GM18511 (cell line): ENCODE measurements around the gene ABCA8.
"Not testable (repeated sequence)": the region's sequence is repeated elsewhere in the genome, so short reads cannot be mapped to it uniquely, and the experiment has no call there.

Source experiments
- ATAC-seq: cut with Tn5 transposase; IDR thresholded peaks from one replicate; pipeline ENCODE4 v1.9.1; 2021; ENCODE audit warnings: mild to moderate bottlenecking, moderate library complexity; ENCODE audit not compliant: unreplicated experiment

ABCA8 gene

DNA sequence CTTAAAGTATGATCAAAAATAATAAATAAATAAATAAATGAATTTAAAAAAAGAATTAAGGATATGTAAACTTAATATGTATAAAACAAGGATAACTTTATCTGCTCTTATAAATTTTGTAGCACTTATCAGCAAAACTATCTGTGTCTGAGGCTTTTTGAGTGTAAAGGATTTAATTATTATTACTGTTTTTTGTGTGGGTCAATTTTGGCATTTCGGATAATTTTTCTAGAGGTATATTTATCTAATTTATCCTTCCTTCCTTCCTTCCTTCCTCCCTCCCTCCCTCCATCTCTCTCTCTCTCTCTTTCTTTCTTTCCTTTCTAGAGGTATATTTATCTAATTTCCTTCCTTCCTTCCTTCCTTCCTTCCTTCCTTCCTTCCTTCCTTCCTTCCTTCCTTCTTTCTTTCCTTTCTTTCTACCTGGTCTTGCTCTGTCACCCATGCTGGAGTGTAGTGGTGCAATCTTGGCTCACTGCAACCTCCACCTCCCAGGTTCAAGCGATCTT is 120.8 kb downstream of the ABCA8 start:
- no peak for ATAC-seq

DNA sequence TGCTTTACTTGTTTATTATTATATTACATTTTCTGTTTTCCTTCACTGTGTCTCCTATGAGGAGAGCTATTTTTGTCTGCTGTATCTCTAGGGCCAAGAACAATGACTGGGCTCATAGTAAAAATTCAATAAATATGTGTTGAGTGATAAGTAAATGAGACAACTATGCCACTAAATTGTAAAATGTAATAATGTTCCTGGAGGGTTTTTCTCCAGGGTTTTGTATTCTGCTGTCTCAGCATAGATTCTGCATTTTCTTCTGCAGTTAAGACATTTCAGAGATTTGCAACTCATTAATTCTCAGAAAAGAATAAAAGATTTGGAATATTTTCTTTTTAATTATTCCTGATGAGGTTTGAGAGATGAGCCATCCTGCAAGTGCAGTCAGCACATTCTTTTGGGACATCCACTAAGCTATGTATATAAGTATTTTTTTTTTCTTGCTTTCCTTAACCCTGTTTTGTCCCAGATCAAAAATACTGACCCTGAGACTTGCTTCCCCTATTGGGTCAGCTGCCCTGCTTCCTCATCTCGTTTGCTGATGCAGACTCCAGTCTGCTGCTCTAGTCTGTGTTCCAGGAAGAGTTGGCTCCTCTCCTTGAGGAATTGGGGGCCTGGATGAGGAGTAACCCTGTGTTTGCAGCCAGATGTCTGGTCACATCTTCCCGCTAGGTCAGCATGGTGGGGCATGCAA is 122.9 kb downstream of the ABCA8 start:
- no peak for ATAC-seq

DNA sequence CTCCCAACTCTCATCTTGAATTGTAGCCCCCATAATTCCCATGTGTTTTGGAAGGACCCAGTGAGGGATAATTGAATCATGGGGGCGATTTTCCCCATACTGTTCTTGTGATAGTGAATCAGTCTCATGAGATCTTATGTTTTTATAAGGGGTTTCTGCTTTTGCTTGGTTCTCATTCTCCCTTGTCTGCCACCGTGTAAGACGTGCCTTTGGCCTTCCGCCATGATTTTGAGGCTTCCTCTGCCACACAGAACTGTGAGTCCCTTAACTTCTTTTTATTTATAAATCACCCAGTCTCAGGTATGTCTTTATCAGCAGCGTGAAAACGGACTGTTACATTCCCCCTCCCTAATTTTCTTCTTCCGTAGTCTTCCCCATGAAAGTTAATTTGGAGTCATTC is 124.0 kb downstream of the ABCA8 start:
- no peak for ATAC-seq

DNA sequence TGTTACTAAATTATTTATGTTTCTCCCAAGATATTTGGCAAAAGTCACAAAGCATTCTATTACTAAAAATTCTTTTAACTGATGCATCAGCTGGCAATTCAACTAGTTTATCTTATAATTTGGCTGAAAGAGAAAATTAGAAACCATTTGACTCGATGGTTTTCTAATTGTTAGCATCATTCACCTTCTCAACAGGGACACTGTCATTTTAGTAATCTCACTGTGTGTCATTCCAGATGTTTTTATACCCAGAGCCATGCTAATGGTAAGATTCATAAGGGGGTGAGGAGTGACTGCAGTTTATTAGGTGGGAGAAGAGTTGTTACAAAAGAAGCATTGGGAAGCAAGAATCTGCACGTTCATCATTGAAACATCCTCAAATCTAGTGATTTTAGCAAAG is 124.9 kb downstream of the ABCA8 start:
- ATAC-seq, result no peak

DNA sequence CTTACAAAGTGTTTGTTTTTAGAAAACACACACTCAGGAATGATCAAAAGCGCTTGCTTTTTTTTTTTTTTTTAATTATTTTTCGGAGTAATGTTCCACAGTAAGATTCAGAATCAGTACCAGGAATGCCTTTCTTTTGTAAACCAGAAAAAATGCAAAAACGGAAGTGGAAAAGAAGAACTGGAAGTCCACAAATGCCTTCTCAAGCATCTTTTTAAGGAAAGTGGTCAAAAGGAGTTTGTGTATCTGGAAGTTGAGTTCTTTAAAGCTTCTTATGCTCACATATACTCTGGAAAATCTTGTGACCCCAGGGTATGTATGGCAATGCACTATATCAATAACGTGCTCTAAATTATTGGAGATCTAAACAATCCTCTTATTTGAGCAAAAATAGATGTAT is 126.0 kb downstream of the ABCA8 start:
- ATAC-seq, result no peak

DNA sequence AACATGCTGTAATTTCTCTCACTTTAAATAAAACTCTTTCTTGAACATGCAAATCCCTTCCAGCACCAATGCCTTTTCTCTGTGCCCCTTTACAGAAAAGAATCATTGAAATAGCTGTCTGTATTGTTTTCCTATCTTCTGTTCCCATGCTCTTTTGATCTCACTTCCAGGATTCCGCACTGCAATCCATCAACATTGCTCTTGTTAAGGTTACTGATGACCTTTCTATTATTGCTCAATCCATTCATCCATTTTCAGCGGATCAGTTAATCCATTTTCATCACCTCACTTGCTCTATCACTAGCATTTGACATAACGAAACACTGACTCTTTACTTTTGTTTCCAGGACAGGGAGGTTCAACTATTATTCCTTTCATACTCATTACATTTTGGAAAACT is 130.5 kb downstream of the ABCA8 start:
- no peak for ATAC-seq

DNA sequence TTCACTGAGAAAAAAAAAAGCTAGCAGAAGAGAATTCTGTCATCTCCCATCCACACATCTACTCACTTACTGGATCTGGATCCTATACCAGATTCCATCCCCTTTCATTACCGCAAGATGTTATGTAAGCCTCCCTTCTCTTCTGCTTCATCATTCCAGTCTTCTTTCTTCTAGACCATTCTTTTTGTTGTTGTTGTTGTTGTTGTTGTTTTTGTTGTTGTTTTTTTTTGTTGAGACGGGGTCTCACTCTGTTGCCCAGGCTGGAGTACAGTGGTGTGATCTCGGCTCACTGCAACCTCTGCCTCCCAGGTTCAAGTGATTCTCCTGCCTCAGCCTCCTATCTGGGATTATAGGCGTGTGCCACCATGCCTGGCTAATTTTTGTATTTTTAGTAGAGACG is 131.0 kb downstream of the ABCA8 start:
- not testable (repeated sequence) for ATAC-seq

DNA sequence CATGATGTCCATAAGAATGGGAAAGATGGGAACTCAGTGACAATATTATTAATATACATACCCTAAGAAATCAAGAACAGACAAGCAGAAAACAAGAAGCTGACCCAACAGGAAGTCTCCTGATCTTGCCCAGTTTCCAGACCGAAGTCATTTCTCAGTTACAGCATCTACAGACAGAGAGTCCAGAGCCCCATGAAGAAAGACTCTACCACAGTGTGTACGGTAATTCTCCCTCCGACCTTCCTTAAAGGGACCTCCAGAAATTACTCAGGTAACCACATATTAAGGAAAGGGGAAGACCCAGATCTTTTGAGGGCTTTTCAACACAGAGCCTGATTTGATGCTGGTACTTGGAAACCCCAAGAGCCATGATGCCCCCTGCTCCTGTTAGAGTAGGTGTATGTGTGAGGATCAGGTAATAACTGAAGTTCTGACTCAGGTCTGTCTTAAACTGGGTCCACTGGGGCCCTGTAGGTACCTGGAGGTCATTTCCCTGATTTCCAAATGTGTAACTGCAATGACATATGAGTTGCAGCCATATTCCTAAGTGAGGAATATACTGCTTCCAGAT is 132.4 kb downstream of the ABCA8 start:
- ATAC-seq, result no peak

DNA sequence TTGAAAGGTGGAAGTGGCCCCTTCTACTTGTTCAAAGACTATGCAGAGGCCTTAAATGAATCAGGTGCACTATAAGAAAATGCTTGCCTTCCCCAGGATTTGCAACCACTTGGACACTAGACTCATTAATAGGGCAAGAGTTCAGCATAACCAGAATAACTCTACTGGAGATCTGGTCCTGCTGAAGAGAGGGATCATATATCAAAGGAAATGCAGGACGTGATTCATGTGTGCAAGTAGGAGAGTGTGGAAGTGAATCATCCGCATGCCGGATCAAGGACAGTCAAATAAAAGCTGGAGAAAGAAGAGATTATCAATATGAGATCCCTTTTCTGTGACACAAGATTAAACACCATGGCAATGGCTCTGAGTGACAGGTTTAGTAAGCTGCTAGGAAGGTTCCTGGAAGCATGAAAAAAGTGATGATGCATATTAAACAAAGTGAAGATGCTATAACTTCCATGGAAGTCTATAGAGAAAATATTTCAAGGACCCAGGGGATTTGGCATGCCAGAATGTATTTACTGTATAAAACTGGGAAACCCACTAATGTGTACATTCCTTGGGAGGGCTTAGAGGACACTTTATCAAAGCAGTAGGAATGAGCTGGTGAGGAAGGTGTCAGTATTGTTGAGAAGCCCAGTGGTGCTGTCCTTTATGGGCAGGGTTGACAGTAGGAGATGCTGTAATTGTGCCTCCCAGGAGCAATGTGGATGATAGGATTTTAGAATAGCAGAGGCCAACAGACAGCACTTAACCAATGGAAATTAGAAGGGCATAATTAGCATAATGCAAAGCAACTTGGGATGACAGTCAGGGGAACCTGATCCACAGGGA is 133.1 kb downstream of the ABCA8 start:
- no peak for ATAC-seq

DNA sequence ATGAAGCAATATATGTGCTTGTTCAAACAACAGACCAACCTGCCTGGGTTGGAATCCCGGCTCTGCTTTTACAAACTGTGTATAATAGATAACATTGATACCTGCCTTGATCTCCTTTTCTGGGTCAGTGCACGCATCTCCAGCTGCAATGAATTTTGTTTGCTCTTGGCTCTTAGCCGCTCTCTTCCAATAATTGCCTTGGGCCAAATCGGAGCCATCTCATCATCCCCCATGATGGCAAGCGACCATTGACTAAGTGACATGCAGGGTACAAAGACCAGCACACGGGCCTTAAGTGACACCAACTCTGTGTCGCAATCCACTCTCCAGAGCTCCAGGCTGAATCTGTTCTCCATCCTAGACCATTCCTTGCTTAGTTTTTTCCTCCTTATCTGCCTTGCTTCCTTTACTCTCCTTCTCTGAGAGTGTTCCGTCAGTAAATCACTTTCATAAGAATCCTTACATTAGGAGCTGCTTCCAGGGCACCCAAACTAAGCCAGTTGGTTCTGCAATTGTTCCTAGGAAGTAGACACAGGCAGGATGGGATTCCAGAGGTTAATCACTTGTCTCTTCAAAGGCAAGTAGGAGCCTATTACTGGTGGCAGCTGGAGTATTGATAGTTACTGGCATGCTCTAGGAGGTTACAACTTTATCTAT is 134.2 kb downstream of the ABCA8 start:
- no peak for ATAC-seq

DNA sequence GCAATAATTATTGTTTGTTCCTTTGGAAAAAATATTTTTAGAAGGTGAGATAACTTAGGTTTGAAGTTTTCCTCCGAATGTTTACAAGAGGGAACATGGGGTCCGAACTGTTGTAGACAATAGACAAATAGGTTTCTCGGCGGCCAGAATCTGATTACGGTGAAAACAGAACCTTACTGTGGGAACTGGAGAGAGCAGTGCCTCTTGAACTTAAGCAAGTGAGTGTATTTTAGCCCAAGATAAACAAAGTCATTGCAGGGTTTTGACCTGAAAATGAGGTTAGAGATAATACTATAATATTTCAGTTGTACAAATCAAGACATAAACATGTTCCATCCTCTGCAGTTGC is 134.7 kb downstream of the ABCA8 start:
- no peak for ATAC-seq

DNA sequence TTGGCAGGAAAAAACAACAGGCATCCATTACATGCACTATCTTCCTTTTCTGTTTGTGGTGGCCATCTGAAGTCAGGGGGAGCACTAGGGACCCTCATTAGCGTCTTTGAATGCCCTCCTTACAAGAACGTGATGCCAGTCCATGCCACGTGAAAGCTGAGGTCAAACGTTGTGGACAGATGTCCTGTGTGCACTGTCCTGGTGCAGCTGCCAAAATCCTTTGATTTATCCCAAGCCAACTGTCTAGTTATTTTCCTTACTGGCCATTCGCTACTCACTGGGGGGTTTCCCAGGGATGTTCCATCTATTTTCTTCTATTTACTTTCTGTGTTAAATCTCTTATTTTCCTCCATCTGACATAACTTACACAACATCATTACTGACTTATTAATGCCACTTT is 135.7 kb downstream of the ABCA8 start:
- no peak for ATAC-seq
